OCI-LY3 (cell line): ENCODE data around the gene DOCK2.

Source experiments
- CTCF ChIP-seq: fragments of 200-600, 300-600 bp; sonication (generic); IDR thresholded peaks from 2 replicates; pipeline ENCODE4 v1.5.1; 2014; ENCODE audit warnings: antibody characterized with exemption, low read length, low read depth
- EZH2phosphoT487 ChIP-seq: fragments of 200-600 bp; shearing (Covaris generic); IDR thresholded peaks from 2 replicates; pipeline ENCODE4 v1.6.1; 2018; ENCODE audit warnings: antibody characterized with exemption, mixed run types, low read depth

- no peak for TF ChIP-seq CTCF
- no peak for TF ChIP-seq EZH2phosphoT487
Measured at GRCh38 chr5:169758886-169759285, 121.8 kb downstream of the DOCK2 start.
